Measurements from ENCODE around the gene RIOX2. TPM values are rescaled to one million over a fixed set of nuclear protein-coding genes. Genes with fewer than 3 reads are reported as not detected.

RIOX2 gene
- total RNA-seq, 1 donor from 2014 or later, result 10.4 TPM

GRCh38 chr3:97994328-97994945 lies 22.2 kb upstream of the RIOX2 start:
- H3K79me2 ChIP-seq (ENCODE audit: low read depth), result no peaks in the 10 kb centered on the region
- no peaks in the 10 kb centered on the region for H3K4me1 Mint-ChIP-seq
- H2AFZ ChIP-seq (replicated peaks), result no peak overlapping the region
- H3K4me3 Mint-ChIP-seq, result no peak overlapping the region
- no peak overlapping the region for H3K9ac ChIP-seq
- H3K27ac Mint-ChIP-seq, result no peak overlapping the region
- H3K36me3 Mint-ChIP-seq, result no peaks in the 10 kb centered on the region
- H3K4me1 ChIP-seq, result peaks cover 4% of the 10 kb centered on the region
- no peaks in the 10 kb centered on the region for H3K36me3 ChIP-seq
- no peak overlapping the region for H3K27ac ChIP-seq
- no peak overlapping the region for H3K4me3 ChIP-seq
- H3K27me3 ChIP-seq, result no peaks in the 10 kb centered on the region
- no peaks in the 10 kb centered on the region for H4K20me1 ChIP-seq (ENCODE audit: low read depth)
- TF ChIP-seq EZH2phosphoT487 (IDR thresholded peaks at IDR 0.05) (no peak), EZH2 (IDR thresholded peaks at IDR 0.05) (no peak), CTCF (IDR thresholded peaks at IDR 0.05) (no peak)
- H3K9me3 ChIP-seq (ENCODE audit: low read depth), result no peaks in the 10 kb centered on the region
- DNase-seq (ENCODE audit: low spot score), result no peak
- no peak overlapping the region for H3K4me2 ChIP-seq
- H3K27me3 Mint-ChIP-seq (ENCODE audit: insufficient read depth, low read depth), result no peaks in the 10 kb centered on the region
- no peaks in the 10 kb centered on the region for H3F3A ChIP-seq (ENCODE audit: low read depth)
- H3K9me3 Mint-ChIP-seq, result no peaks in the 10 kb centered on the region

- Histone ChIP-seq H4K20me1 (ENCODE audit: low read depth) (no peaks in the 10 kb centered on the region), H3F3A (ENCODE audit: low read depth) (no peaks in the 10 kb centered on the region), H3K79me2 (ENCODE audit: low read depth) (no peaks in the 10 kb centered on the region), H3K9ac (no peak overlapping the region), H3K4me1 (peaks cover 4% of the 10 kb centered on the region), H3K36me3 (no peaks in the 10 kb centered on the region), H2AFZ (replicated peaks) (peak overlapping the region; percentile 64), H3K9me3 (ENCODE audit: low read depth) (no peaks in the 10 kb centered on the region), H3K4me3 (no peak overlapping the region), H3K4me2 (no peak overlapping the region), H3K27me3 (no peaks in the 10 kb centered on the region), H3K27ac (no peak overlapping the region)
- Mint-ChIP-seq H3K4me1 (no peaks in the 10 kb centered on the region), H3K36me3 (no peaks in the 10 kb centered on the region), H3K9me3 (no peaks in the 10 kb centered on the region), H3K27ac (no peak overlapping the region), H3K4me3 (no peak overlapping the region), H3K27me3 (ENCODE audit: insufficient read depth, low read depth) (no peaks in the 10 kb centered on the region)
- no peak for DNase-seq (ENCODE audit: low spot score)
- TF ChIP-seq CTCF (IDR thresholded peaks at IDR 0.05), result no peak
- no peak for TF ChIP-seq EZH2phosphoT487 (IDR thresholded peaks at IDR 0.05)
- no peak for TF ChIP-seq EZH2 (IDR thresholded peaks at IDR 0.05)
Measured at GRCh38 chr3:97993526-97993925, 21.3 kb upstream of the RIOX2 start.

- Histone ChIP-seq H3K4me2 (no peak overlapping the region), H3F3A (ENCODE audit: low read depth) (no peaks in the 10 kb centered on the region), H3K4me3 (no peak overlapping the region), H3K36me3 (no peaks in the 10 kb centered on the region), H3K27ac (no peak overlapping the region), H2AFZ (replicated peaks) (no peak overlapping the region), H3K27me3 (no peaks in the 10 kb centered on the region), H3K9ac (no peak overlapping the region), H4K20me1 (ENCODE audit: low read depth) (no peaks in the 10 kb centered on the region), H3K79me2 (ENCODE audit: low read depth) (no peaks in the 10 kb centered on the region), H3K4me1 (peaks cover 4% of the 10 kb centered on the region), H3K9me3 (ENCODE audit: low read depth) (no peaks in the 10 kb centered on the region)
- TF ChIP-seq EZH2 (IDR thresholded peaks at IDR 0.05) (no peak), CTCF (IDR thresholded peaks at IDR 0.05) (no peak)
- H3K27ac Mint-ChIP-seq, result no peak overlapping the region
- no peaks in the 10 kb centered on the region for H3K9me3 Mint-ChIP-seq
- no peaks in the 10 kb centered on the region for H3K36me3 Mint-ChIP-seq
- no peaks in the 10 kb centered on the region for H3K27me3 Mint-ChIP-seq (ENCODE audit: insufficient read depth, low read depth)
- no peak for DNase-seq (ENCODE audit: low spot score)
- no peaks in the 10 kb centered on the region for H3K4me1 Mint-ChIP-seq
- H3K4me3 Mint-ChIP-seq, result no peak overlapping the region
Measured at GRCh38 chr3:97992547-97993173, 20.4 kb upstream of the RIOX2 start.
